ENCODE data around the gene SEC16A.

DNA sequence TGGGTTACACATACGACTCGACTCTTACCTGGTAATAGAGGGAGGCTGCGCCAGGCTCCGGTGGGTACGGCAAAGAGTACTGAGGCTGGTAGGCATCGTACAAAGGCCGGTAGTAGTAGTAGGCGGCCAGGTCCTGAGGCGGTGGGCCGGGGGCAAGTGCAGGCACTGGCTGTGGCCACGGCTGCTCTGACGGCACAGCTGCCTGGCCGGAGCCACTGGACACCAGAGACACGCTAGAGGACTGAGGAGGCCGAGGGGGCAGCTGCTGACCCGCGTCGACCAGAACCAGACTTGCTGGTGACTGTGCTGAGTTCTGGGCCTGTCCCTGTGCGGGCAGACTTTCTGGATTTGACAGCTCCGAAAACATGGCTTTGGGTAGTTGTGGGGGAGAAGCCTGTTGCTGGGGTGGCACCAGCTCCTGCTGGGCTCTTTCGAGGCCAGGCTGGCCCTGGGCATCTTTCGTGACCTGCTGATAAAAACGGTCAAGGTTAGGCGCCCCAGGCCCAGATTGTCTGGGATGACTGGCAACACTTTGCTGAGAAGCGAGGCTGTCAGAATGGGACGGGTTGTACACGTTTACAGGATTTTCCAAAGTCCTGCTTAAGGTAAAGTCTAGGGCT is 8.7 kb downstream of the SEC16A start:
- TF ChIP-seq ZNF274 (IDR thresholded peaks at IDR 0.05; ENCODE audit: low read depth, low read length) (no peak), SUZ12 (IDR thresholded peaks at IDR 0.05; ENCODE audit: extremely low read depth, insufficient read depth, insufficient read length) (no peak)
